ENCODE measurements around the gene RAPSN. TPM values are rescaled to one million over a fixed set of nuclear protein-coding genes. Genes with fewer than 3 reads are reported as not detected.

RAPSN gene
- total and polyA plus RNA-seq, 2 of the 8 experiments (the other 6 are each of a cell fraction or from before 2014, with no cell fraction given), result 0.06 to 0.34 TPM

- TF ChIP-seq HDAC6 (IDR thresholded peaks at IDR 0.05; ENCODE audit: low read depth, low read length), result no peak
- TF ChIP-seq NANOG (IDR thresholded peaks at IDR 0.05; ENCODE audit: insufficient read depth, low read depth, low read length, poor library complexity, severe bottlenecking), result no peak
- TF ChIP-seq KDM4A (IDR thresholded peaks at IDR 0.05; ENCODE audit: low read depth, low read length, severe bottlenecking), result no peak
- no peak for TF ChIP-seq SUZ12 (IDR thresholded peaks at IDR 0.05; ENCODE audit: low read length)
- TF ChIP-seq CREB1 (IDR thresholded peaks at IDR 0.05), result no peak
Measured at GRCh38 chr11:47449541-47449940, 605 bp upstream of the RAPSN start (continued).
